Fibroblast of the aortic adventitia (primary cell): ENCODE data around the gene HDAC1. TPM values are rescaled to one million over a fixed set of nuclear protein-coding genes. Genes with fewer than 3 reads are reported as not detected.

Experiments
- DNase-seq: peaks from one replicate; pipeline ENCODE4 v3.0.0-alpha.2; 2010; ENCODE audit warnings: low read depth
- H3K4me3 ChIP-seq: 2 replicates; pipeline ENCODE4 v1.5.1; 2011; ENCODE audit warnings: low read depth, mild to moderate bottlenecking, control low read depth, low read length, moderate library complexity
- total RNA-seq: library from RNA; depleted of rRNA; stranded (reverse); fragments of >200 nt; gene quantifications from 2 replicates; pipeline ENCODE4 v1.2.3, GENCODE V29; 2012; ENCODE audit warnings: low replicate concordance
- TF ChIP-seq, protein P1 (sequence below): IDR thresholded peaks from 2 replicates; pipeline ENCODE4 v1.5.1; 2011; ENCODE audit warnings: mild to moderate bottlenecking, low read length, control low read depth, inconsistent platforms; ENCODE audit not compliant: insufficient read depth

Gene HDAC1
- total RNA-seq, 1 donor = 42.9 TPM

DNA sequence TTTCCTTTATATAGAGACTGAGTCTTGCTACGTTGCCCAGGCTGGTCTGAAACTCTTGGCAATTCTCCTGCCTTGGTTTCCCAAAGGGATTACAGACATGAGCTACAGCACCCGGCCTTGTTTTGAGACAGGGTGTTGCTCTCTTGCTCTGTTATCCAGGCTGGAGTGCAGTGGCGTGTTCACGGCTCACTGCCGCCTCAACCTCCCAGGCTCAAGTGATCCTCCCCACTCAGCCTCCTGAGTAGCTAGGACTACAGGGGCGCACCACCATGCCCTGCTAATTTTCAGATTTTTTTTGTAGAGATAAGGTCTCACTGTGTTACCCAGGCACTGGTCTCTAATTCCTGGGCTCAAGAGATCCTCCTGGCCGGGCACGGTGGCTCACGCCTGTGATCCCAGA is 26.0 kb upstream of the HDAC1 start:
- TF ChIP-seq, protein P1, sequence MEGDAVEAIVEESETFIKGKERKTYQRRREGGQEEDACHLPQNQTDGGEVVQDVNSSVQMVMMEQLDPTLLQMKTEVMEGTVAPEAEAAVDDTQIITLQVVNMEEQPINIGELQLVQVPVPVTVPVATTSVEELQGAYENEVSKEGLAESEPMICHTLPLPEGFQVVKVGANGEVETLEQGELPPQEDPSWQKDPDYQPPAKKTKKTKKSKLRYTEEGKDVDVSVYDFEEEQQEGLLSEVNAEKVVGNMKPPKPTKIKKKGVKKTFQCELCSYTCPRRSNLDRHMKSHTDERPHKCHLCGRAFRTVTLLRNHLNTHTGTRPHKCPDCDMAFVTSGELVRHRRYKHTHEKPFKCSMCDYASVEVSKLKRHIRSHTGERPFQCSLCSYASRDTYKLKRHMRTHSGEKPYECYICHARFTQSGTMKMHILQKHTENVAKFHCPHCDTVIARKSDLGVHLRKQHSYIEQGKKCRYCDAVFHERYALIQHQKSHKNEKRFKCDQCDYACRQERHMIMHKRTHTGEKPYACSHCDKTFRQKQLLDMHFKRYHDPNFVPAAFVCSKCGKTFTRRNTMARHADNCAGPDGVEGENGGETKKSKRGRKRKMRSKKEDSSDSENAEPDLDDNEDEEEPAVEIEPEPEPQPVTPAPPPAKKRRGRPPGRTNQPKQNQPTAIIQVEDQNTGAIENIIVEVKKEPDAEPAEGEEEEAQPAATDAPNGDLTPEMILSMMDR = no peak

DNA sequence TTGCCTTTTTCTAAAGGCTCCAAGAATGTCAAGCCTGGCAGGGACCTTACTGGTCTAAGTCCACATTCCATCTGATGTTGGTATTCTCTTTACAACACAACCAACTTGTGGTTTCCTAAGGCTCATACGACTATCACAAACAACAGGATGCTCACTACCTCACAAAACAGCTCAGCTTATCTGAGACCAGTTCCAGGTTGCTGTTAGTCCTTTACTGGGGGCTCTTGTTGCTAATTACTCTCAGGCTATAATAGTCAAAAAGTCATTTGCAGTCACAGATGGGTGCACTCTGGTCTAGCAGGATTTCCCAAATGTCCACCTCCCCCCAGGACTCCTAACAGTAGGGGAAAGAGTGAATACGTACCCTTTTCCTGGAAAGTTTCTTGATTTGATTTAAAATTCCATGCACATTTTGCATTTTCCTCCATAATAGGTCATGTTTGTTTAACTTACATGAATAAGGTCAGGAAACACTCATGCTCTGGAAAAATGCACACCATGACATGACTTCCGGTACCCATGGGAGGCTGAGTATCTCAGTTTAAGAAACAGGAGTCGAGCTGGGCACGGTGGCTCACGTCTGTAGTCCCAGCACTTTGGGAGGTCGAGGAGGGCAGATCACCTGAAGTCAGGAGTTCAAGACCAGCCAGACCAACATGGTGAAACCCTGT is 24.8 kb upstream of the HDAC1 start:
- H3K4me3 ChIP-seq = no peak overlapping the region
- TF ChIP-seq, protein P1 = no peak
- peak; percentile 74 for DNase-seq

More for the DNA sequence above, 26.0 kb upstream of the HDAC1 start:
- H3K4me3 ChIP-seq = no peak overlapping the region
- DNase-seq = no peak

DNA sequence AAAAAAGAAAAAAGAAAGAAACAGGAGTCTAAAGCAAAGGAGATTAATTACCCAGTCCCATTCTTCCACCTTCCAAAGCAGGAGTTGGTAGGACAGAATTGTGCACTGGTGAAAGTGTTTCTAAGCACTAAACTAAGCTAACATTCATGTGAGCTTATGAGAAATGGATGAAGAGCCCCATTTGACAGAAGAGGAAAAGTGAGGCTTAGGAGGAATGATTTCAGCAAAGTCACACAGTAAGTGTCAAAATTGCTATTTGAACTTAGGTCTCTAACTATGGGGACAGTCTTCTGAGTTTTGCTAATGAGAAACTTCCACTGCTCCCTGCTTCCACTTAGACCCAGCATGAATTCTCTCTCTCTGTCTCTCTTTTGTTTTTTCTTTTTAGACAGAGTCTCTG is 22.1 kb upstream of the HDAC1 start:
- TF ChIP-seq, protein P1 = no peak
- H3K4me3 ChIP-seq = no peak overlapping the region
- DNase-seq = no peak

DNA sequence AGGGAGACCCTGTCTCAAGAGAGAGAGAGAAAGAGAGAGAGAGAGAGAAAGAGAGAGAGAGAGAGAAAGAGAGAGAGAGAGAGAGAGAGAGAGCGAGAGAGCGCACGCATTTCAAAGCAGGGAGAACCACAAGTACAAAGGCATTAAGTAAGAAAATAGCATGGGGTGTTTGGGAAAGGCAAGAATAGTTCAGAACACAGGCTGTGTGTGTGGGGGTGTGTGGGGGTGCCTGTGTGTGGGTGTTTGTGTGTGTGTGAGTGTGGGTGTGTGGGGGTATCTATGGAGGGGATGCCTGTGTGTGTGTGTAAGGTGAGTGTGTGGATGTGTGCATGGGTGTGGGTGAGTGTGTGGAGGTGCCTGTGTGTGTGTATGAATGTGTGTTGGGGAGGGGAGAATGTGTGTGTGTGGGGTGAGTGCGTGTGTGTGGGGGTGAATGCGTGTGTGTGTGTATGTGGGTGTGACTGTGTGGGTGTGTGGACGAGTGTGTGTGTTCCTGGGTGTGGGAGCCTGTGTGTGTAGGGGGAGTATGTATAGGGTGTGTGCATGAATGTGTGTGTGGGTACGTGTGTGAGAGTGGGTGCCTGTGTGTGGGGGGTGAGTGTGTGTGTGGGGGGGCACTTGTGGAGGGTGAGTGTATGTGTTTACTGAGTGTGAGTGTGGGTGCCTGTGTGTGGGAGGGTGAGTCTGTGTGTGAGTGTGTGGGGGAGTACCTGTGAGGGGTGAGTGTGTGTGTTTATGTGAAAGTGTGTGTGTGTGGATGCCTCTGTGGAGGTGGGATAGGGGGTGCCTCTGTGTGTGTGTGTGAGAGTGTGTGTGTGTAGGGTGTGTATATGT is 19.1 kb upstream of the HDAC1 start:
- TF ChIP-seq, protein P1 = no peak
- no peak overlapping the region for H3K4me3 ChIP-seq
- DNase-seq = no peak

DNA sequence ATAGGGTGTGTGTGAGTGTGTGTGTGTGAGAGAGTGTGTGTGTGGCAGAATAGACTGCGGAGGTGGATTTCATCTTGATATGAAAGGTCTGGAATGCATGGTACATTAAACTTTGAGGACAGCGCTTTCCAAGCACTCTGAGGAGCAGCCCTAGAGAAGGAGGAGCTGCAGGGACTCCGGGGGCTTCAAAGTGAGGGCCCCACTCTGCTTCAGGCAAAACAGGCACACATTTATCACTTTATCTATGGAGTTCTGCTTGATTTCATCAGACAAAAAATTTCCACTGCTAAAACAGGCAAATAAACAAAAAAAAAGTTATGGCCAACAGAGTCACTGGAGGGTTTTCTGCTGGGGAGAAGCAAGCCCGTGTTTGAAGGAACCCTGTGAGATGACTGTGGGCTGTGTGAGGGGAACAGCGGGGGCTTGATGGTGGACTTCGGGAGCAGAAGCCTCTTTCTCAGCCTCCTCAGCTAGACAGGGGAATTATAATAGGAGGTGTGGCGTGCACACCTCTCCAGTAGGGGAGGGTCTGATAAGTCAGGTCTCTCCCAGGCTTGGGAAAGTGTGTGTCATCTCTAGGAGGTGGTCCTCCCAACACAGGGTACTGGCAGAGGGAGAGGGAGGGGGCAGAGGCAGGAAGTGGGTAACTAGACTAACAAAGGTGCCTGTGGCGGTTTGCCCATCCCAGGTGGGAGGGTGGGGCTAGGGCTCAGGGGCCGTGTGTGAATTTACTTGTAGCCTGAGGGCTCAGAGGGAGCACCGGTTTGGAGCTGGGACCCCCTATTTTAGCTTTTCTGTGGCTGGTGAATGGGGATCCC is 18.3 kb upstream of the HDAC1 start:
- peak; percentile 16 for DNase-seq
- TF ChIP-seq, protein P1 = no peak
- H3K4me3 ChIP-seq = no peak overlapping the region

- H3K4me3 ChIP-seq = no peak overlapping the region
- TF ChIP-seq, protein P1 = no peak
- DNase-seq = no peak
These were observed 17.1 kb upstream of the HDAC1 start for GRCh38 chr1:32274646-32275340.
